ENCODE data around the gene CNTNAP2. TPM values are rescaled to one million over a fixed set of nuclear protein-coding genes. Genes with fewer than 3 reads are reported as not detected.

CNTNAP2 gene
- total and polyA plus RNA-seq, 4 donors, result 0.14 to 2.3 (median 1.1) TPM

DNA sequence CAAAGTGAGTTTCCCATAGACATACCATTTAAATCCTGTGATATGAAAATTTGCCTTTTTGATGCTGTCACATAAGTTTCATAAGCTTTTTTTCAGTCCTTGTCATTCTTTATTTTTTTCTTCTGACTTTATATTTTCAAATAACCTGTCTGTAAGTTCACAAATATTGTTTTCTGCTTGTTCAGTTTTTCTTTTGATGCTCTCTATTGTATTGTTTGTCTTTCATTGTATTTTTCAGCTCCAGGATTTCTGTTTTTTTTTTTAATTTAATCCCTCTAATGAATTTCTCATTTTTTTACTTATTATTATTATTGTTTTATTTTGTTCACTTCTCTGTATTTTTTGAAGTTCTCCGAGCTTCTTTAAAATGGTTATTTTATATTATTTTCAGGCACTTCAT lies 623.4 kb downstream of the CNTNAP2 start:
- Histone ChIP-seq H3K9ac (ENCODE audit: low read depth in 1 of 2, low read length in 2 of 2) (no peak overlapping the region), H3K27ac (ENCODE audit: low read depth in 1 of 2, low read length in 2 of 2) (no peak overlapping the region), H3K4me3 (ENCODE audit: low read depth in 1 of 3, low read length in 3 of 3) (no peak overlapping the region), H3K9me3 (ENCODE audit: control insufficient read depth in 4 of 4, low read length in 3 of 4) (peaks cover 0 to 6% (median 3%) of the 10 kb centered on the region in 4 donors), H3K4me1 (ENCODE audit: control insufficient read depth in 4 of 4, insufficient read depth in 4 of 4, low read length in 3 of 4) (no peaks in the 10 kb centered on the region), H3K27me3 (ENCODE audit: control insufficient read depth in 4 of 4, insufficient read depth in 4 of 4, low read length in 3 of 4) (no peaks in the 10 kb centered on the region), H3K36me3 (ENCODE audit: control insufficient read depth in 4 of 4, insufficient read depth in 3 of 4, low read depth in 1 of 4, low read length in 3 of 4) (no peaks in the 10 kb centered on the region)
- 88% methylated on average over 1 of the region's 1 CpG for WGBS
- no peak for DNase-seq (ENCODE audit: low spot score)
- TF ChIP-seq SP1 (IDR thresholded peaks at IDR 0.05), result no peak
- TF ChIP-seq EGR1 (IDR thresholded peaks at IDR 0.05; ENCODE audit: low read depth in 2 of 2), result no peak
- TF ChIP-seq NR2F2 (IDR thresholded peaks at IDR 0.05), result no peak
- no peak for TF ChIP-seq YY1 (IDR thresholded peaks at IDR 0.05)
- TF ChIP-seq, protein P1, sequence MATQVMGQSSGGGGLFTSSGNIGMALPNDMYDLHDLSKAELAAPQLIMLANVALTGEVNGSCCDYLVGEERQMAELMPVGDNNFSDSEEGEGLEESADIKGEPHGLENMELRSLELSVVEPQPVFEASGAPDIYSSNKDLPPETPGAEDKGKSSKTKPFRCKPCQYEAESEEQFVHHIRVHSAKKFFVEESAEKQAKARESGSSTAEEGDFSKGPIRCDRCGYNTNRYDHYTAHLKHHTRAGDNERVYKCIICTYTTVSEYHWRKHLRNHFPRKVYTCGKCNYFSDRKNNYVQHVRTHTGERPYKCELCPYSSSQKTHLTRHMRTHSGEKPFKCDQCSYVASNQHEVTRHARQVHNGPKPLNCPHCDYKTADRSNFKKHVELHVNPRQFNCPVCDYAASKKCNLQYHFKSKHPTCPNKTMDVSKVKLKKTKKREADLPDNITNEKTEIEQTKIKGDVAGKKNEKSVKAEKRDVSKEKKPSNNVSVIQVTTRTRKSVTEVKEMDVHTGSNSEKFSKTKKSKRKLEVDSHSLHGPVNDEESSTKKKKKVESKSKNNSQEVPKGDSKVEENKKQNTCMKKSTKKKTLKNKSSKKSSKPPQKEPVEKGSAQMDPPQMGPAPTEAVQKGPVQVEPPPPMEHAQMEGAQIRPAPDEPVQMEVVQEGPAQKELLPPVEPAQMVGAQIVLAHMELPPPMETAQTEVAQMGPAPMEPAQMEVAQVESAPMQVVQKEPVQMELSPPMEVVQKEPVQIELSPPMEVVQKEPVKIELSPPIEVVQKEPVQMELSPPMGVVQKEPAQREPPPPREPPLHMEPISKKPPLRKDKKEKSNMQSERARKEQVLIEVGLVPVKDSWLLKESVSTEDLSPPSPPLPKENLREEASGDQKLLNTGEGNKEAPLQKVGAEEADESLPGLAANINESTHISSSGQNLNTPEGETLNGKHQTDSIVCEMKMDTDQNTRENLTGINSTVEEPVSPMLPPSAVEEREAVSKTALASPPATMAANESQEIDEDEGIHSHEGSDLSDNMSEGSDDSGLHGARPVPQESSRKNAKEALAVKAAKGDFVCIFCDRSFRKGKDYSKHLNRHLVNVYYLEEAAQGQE (IDR thresholded peaks at IDR 0.05), result no peak
- TF ChIP-seq, protein P2, sequence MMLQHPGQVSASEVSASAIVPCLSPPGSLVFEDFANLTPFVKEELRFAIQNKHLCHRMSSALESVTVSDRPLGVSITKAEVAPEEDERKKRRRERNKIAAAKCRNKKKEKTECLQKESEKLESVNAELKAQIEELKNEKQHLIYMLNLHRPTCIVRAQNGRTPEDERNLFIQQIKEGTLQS (IDR thresholded peaks at IDR 0.05), result no peak

DNA sequence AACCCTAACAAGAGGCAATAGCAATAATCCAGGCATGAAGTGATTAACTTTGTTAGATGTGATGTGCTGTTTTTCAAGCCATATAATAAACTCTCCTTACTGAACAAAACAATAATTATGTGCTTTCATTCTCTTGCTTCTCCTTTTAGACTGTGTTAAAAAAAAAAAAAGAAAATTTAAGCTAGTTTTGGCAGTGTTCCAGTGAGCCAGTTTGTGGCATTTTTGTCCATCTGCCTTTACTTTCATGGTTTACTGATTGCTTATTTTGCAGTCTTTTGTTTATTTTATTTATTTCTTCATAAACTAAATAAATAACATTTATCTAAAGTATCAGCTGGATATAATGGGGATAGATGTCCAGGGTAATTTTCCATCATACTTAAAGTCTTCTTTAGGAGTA lies 625.3 kb downstream of the CNTNAP2 start:
- Histone ChIP-seq H3K36me3 (ENCODE audit: control insufficient read depth in 4 of 4, insufficient read depth in 3 of 4, low read depth in 1 of 4, low read length in 3 of 4) (no peaks in the 10 kb centered on the region), H3K4me1 (ENCODE audit: control insufficient read depth in 4 of 4, insufficient read depth in 4 of 4, low read length in 3 of 4) (no peaks in the 10 kb centered on the region), H3K27me3 (ENCODE audit: control insufficient read depth in 4 of 4, insufficient read depth in 4 of 4, low read length in 3 of 4) (no peaks in the 10 kb centered on the region), H3K4me3 (ENCODE audit: low read depth in 1 of 3, low read length in 3 of 3) (no peak overlapping the region), H3K9ac (ENCODE audit: low read depth in 1 of 2, low read length in 2 of 2) (no peak overlapping the region), H3K9me3 (ENCODE audit: control insufficient read depth in 4 of 4, low read length in 3 of 4) (peaks cover 0 to 6% (median 3%) of the 10 kb centered on the region in 4 donors), H3K27ac (ENCODE audit: low read depth in 1 of 2, low read length in 2 of 2) (no peak overlapping the region)
- DNase-seq (ENCODE audit: low spot score), result no peak
- TF ChIP-seq FOXA1 (IDR thresholded peaks at IDR 0.05) (no peak), JUND (IDR thresholded peaks at IDR 0.05) (no peak), GABPA (IDR thresholded peaks at IDR 0.05 in 1 of 2, conservative IDR thresholded peaks at IDR 0.05 in 1 of 2) (no peak), HNF4A (conservative IDR thresholded peaks at IDR 0.05) (no peak), TAF1 (conservative IDR thresholded peaks at IDR 0.05) (no peak), SP1 (IDR thresholded peaks at IDR 0.05) (no peak), RAD21 (IDR thresholded peaks at IDR 0.05) (no peak), HNF4G (IDR thresholded peaks at IDR 0.05) (no peak), YY1 (IDR thresholded peaks at IDR 0.05) (no peak)
- TF ChIP-seq, protein P3, sequence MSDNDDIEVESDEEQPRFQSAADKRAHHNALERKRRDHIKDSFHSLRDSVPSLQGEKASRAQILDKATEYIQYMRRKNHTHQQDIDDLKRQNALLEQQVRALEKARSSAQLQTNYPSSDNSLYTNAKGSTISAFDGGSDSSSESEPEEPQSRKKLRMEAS (IDR thresholded peaks at IDR 0.05), result no peak
- TF ChIP-seq, protein P1 (IDR thresholded peaks at IDR 0.05), result no peak
- TF ChIP-seq, protein P2 (IDR thresholded peaks at IDR 0.05), result no peak
- TF ChIP-seq, protein P4, sequence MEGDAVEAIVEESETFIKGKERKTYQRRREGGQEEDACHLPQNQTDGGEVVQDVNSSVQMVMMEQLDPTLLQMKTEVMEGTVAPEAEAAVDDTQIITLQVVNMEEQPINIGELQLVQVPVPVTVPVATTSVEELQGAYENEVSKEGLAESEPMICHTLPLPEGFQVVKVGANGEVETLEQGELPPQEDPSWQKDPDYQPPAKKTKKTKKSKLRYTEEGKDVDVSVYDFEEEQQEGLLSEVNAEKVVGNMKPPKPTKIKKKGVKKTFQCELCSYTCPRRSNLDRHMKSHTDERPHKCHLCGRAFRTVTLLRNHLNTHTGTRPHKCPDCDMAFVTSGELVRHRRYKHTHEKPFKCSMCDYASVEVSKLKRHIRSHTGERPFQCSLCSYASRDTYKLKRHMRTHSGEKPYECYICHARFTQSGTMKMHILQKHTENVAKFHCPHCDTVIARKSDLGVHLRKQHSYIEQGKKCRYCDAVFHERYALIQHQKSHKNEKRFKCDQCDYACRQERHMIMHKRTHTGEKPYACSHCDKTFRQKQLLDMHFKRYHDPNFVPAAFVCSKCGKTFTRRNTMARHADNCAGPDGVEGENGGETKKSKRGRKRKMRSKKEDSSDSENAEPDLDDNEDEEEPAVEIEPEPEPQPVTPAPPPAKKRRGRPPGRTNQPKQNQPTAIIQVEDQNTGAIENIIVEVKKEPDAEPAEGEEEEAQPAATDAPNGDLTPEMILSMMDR (IDR thresholded peaks at IDR 0.05; ENCODE audit: low read depth, low read length, missing input control), result no peak
